Measurements from ENCODE around the gene PSMD4. TPM values are rescaled to one million over a fixed set of nuclear protein-coding genes. Genes with fewer than 3 reads are reported as not detected.

The PSMD4 gene
- total RNA-seq, 4 donors from 2014 or later = 112 to 153 (median 120) TPM

DNA sequence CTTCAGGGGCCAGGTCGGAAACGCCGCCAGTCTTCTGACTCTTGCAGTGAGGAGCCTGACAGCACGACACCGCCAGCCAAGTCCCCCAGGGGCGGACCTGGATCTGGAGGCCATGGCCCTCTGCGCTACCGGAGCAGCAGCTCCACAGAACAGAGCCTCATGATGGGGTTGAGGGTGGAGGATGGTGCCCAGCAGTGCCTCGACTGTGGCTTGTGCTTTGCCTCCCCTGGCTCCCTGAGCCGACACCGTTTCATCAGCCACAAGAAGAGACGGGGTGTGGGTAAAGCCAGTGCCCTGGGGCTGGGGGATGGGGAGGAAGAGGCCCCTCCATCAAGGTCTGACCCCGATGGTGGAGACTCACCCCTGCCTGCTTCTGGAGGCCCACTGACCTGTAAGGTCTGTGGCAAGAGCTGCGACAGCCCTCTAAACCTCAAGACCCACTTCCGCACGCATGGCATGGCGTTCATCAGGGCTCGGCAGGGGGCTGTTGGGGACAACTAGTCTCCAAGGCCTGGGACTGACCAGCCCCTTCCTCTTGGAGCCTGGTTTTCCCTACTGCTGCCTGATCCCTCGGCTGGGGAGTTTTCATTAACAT, 36.3 kb downstream of the PSMD4 start:
- H3K4me1 ChIP-seq = peaks cover 0 to 18% (median 0%) of the 10 kb centered on the region in 4 donors
- no peaks in the 10 kb centered on the region for H3K9me3 ChIP-seq
- TF ChIP-seq POLR2A (IDR thresholded peaks at IDR 0.05) = no peak
- TF ChIP-seq, protein P1, sequence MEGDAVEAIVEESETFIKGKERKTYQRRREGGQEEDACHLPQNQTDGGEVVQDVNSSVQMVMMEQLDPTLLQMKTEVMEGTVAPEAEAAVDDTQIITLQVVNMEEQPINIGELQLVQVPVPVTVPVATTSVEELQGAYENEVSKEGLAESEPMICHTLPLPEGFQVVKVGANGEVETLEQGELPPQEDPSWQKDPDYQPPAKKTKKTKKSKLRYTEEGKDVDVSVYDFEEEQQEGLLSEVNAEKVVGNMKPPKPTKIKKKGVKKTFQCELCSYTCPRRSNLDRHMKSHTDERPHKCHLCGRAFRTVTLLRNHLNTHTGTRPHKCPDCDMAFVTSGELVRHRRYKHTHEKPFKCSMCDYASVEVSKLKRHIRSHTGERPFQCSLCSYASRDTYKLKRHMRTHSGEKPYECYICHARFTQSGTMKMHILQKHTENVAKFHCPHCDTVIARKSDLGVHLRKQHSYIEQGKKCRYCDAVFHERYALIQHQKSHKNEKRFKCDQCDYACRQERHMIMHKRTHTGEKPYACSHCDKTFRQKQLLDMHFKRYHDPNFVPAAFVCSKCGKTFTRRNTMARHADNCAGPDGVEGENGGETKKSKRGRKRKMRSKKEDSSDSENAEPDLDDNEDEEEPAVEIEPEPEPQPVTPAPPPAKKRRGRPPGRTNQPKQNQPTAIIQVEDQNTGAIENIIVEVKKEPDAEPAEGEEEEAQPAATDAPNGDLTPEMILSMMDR (IDR thresholded peaks at IDR 0.05) = no peak
- TF ChIP-seq EP300 (IDR thresholded peaks at IDR 0.05) = no peak
- peaks cover 2 to 100% (median 9%) of the 10 kb centered on the region in 3 donors for H3K36me3 ChIP-seq
- H3K27me3 ChIP-seq = no peaks in the 10 kb centered on the region
- no peak for DNase-seq (ENCODE audit: low spot score in 2 of 2)
- WGBS, 2 donors = 74 to 79% methylated on average over 17 to 18 of the region's 19 CpGs
- H3K27ac ChIP-seq = no peak overlapping the region
- H3K4me3 ChIP-seq = no peak overlapping the region

DNA sequence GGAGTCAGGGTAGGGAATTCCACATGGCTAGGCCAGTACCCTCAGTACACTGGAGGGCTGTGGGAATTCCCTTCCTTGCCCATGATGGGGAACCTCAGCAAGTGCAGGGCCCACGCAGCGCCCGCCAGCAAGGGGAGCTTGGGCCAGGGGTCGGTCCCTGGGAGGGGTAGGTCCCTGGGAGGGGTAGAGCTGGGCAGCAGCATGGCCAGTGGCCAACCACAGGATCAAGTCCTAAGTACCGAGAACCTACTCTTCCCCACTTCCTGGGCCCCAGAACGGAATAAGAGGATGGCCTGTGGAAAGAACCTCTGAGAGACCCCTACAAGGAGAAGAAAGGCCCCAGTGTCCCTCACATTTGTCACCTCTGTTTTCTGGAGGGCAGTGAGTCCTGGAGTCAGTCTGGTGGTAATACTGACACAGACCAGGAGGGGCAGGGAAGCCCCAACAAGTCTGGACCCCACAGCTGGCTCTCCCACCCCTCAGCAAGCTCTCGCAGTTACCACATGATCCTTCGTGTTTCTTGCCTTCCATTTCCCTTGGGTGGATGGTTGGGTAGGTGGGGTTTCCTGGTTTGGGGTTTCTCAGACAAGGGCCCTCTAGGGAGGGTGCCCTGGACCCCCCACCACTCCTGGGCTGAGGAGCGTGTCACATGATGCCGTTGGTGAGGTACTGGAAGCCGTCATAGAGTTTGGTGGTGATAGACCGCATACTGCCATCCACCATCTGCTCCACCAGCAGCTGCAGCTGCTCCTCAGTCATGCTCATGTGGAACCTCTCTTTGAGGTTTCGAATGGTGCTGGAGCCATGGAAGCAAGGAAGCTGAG, 37.9 kb downstream of the PSMD4 start:
- no peak for DNase-seq (ENCODE audit: low spot score in 2 of 2)
- TF ChIP-seq, protein P1 (IDR thresholded peaks at IDR 0.05) = no peak
- TF ChIP-seq POLR2A (IDR thresholded peaks at IDR 0.05) (no peak), EP300 (IDR thresholded peaks at IDR 0.05) (no peak)
- H3K27me3 ChIP-seq = no peaks in the 10 kb centered on the region
- WGBS, 2 donors = 71 to 77% methylated on average over 11 to 13 of the region's 13 CpGs
- no peaks in the 10 kb centered on the region for H3K9me3 ChIP-seq
- peaks cover 0 to 18% (median 0%) of the 10 kb centered on the region in 4 donors for H3K4me1 ChIP-seq
- H3K27ac ChIP-seq = peak overlapping the region in 2 of 4 donors; percentile 14 to 34
- no peak overlapping the region for H3K4me3 ChIP-seq
- H3K36me3 ChIP-seq = peaks cover 2 to 100% (median 4%) of the 10 kb centered on the region in 3 donors

DNA sequence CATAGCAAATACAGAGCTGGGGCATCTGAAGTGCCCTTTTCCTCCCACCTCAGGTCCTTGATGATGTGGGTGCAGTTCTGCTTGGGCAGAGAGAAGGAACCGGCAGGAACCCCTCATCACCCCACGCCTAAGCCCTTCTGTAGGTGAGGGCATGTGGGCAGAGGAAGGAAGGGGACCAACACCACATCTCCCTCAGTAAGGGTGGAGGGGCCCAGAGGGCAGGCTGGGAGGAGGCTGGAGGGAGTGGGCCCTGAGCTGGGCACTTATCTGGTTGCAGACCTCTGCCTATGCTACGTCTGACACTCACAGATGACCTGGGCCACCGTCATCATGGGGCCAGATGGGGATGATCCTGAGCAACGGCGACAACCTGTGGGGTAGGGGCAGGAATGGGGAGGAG, 38.6 kb downstream of the PSMD4 start:
- no peak for DNase-seq (ENCODE audit: low spot score in 2 of 2)
- peaks cover 0 to 18% (median 0%) of the 10 kb centered on the region in 4 donors for H3K4me1 ChIP-seq
- H3K27ac ChIP-seq = peak overlapping the region in 1 of 4 donors; percentile 14
- H3K27me3 ChIP-seq = no peaks in the 10 kb centered on the region
- 77 to 86% methylated on average over 6 of the region's 6 CpGs for WGBS, 2 donors
- no peaks in the 10 kb centered on the region for H3K9me3 ChIP-seq
- H3K4me3 ChIP-seq = no peak overlapping the region
- TF ChIP-seq, protein P1 (IDR thresholded peaks at IDR 0.05) = no peak
- TF ChIP-seq EP300 (IDR thresholded peaks at IDR 0.05) (no peak), POLR2A (IDR thresholded peaks at IDR 0.05) (no peak)
- peaks cover 2 to 100% (median 4%) of the 10 kb centered on the region in 3 donors for H3K36me3 ChIP-seq

DNA sequence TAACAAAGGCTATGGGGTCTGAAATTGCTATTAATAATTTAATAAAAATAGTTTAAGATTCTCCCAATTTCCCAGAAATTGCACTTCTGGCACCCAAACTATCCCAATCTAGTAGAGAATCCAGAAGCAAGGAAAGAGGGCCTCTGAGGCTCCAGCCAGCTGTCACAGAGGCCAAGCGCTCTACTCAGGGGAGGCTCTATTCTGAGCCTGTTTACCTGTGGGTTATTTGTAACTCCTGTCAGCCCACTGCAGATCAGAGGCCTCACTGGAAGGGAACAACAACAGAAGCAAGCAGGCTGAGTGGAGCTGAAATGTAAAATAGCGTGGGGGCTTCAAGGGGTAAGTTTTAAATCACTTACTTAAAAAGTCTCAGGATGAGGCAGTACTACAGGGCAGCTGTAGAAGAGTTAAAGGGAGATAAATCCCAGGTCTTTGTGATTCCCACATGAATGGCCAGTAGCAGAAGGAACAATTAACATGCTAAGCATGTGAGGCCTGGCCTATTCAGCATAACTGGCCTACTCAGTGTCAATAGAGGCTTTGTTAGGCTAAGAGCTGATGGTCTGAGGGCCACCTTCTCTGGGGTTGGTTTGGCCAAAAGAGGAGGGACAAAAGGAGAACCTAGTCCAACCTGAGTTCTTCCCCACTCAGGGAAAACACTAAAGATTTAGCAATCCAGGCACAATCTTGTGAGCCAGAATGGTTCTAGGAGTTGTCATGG, 40.4 kb downstream of the PSMD4 start:
- DNase-seq (ENCODE audit: low spot score in 2 of 2) = no peak
- Histone ChIP-seq H3K4me1 (peaks cover 0 to 15% (median 0%) of the 10 kb centered on the region in 4 donors), H3K9me3 (no peaks in the 10 kb centered on the region), H3K27ac (peak overlapping the region in 2 of 4 donors; percentile 40 to 50), H3K4me3 (no peak overlapping the region), H3K36me3 (peaks cover 2 to 100% (median 15%) of the 10 kb centered on the region in 3 donors), H3K27me3 (no peaks in the 10 kb centered on the region)
- no peak for TF ChIP-seq EP300 (IDR thresholded peaks at IDR 0.05)
- TF ChIP-seq POLR2A (IDR thresholded peaks at IDR 0.05) = no peak
- TF ChIP-seq, protein P1 (IDR thresholded peaks at IDR 0.05) = no peak
- WGBS, 2 donors = 64 to 65% methylated on average over 2 of the region's 2 CpGs
